Measurements from ENCODE around the gene BOD1L1.

BOD1L1 gene

GRCh38 chr4:13523591-13524503 lies 103.7 kb downstream of the BOD1L1 start:
- no peak for DNase-seq

- DNase-seq: no peak
Observed at GRCh38 chr4:13523105-13523477, 104.4 kb downstream of the BOD1L1 start.

DNA sequence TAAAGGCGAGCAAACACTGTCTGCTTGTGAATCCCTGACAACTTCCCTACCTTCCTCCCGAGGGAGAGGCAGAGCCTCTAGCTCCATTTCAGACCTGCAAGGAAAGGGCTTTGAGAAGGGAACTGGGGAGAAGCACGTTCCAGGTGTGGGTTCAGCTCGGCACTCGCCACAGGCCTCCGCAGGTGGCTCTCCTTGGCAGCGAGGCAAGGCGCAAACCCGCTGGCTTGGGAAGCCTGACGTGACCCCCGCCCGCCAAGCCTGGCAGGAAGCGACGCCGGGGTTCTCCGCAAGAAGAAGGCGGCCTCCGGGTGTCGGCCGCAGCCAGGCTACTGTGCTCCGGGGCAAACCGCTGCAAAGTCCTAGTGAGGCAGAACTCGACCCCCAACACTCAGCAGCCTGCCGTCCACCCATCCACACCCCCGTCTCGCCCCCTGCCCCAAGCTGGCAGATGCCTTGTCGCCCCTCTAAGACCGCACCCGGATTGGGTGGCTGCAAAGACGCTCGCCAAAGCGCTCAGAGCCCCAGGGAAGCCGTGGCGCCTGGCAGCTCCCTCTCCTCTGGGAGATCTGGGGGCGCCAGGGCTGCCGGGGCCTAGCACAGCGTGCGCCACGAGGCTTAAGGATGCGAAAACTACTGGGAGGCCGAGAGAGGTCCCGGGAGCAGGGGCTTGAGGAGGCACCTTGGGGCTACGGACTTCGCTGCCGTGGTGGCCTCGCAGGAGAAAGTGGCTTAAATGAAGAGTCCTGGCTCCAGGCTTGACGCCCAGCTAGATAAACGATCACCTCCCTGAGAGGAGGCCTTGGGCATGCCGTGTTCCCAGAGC lies 105.0 kb downstream of the BOD1L1 start:
- no peak for DNase-seq

- DNase-seq: no peak
Observed at GRCh38 chr4:13521047-13521446, 106.5 kb downstream of the BOD1L1 start.
